ENCODE data around the gene ACACA.
"Not testable (repeated sequence)": the region's sequence is repeated elsewhere in the genome, so short reads cannot be mapped to it uniquely, and the experiment has no call there.

Gene ACACA

DNA sequence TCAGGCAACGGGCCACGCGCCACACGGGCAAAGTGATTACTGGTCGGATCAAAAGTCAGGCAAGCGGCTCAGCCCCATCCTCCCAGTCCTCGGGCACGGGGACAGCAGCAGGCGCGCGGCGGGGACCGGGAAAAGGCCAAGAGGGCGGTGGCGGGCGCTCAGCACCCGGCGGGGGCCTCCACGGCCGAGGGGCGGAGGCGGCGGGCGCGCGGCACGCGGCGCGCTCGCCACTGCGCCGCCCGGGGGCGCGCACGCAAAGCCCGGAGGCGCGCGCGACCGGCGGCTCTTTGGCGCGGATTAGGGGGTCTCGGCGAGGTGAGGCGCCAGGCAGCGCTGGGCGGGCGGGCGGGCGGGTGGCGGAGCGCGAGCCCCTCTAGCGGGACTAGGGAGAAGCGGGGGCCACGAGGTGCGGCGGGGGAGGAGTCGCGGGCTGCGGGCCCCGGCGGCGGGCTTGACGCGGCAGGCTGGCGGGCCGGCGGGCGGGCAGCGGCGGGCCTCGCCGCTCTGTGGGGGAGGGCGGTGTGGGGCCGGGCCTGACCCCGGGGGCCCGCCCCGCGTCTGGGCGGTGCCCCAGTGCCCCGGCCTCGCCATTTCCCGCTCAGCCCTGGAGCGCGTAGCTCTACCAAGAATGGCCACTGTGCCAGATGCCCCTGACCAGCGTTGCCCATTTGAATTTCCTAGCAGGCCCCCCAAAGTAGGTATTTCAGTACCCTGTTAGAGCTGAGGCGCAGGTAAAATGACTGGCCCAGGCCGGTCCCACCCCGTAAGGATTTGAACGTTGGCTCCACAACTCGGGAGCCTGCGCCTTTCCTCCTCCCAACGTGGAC lies at the start of gene ACACA, which contains the start of gene TADA2A:
TSS of gene ACACA (minus strand) at position 202 of the 827 bp plus-strand sequence. CDS start 537 bp downstream, outside the sequence.
TSS of gene TADA2A (plus strand) at position 252 of the 827 bp plus-strand sequence. CDS start 4,480 bp downstream, outside the sequence.
- ChIA-PET CTCF (interaction anchor here (0.6 kb wide), 1 partner anchor 43 kb away, joined by 3 read pairs; no protein-coding TSS in a partner anchor), POLR2A (interaction anchor here (0.6 to 2.1 kb wide), 17 partner anchors 10 to 861 kb away, joined by 3 to 10 read pairs (median 5); partner anchors contain the start of gene DUSP14)
- TF ChIP-seq L3MBTL2 (conservative IDR thresholded peaks at IDR 0.05) (peak; percentile 71), HDGF (IDR thresholded peaks at IDR 0.05; ENCODE audit: borderline replicate concordance) (no peak), BHLHE40 (IDR thresholded peaks at IDR 0.05; ENCODE audit: borderline replicate concordance) (no peak), SUZ12 (IDR thresholded peaks at IDR 0.05) (no peak), FOXM1 (IDR thresholded peaks at IDR 0.05; ENCODE audit: borderline replicate concordance) (no peak), FOXK2 (IDR thresholded peaks at IDR 0.05) (no peak)
- peak; percentile 82 for DNase-seq (ENCODE audit: extremely low spot score)

DNA sequence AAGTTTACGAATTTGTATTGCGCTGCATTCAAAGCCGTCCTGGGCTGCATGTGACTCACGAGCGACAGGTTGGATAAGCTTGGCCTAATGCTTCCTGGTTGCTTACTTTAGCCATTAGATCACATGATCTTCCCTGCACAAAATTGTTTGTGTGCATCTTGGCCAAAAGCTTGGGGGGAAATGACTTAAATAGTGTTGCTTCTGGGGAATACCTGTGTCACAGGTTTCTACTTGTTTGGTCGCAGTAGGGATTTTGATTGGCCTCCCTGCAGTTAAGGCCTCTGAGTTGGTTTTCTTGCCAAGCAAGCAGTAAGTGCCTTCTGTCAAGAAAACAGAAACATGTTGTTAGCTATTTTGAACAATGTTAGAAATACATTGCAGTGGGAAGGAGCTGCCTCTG lies 43.5 kb upstream of the ACACA start:
- ChIA-PET POLR2A (no interaction called here), CTCF (no interaction called here)
- no peak for DNase-seq (ENCODE audit: extremely low spot score)
- TF ChIP-seq CTBP1 (IDR thresholded peaks at IDR 0.05; ENCODE audit: borderline replicate concordance) (no peak), FOXK2 (IDR thresholded peaks at IDR 0.05) (no peak), SUZ12 (IDR thresholded peaks at IDR 0.05) (no peak), NFRKB (IDR thresholded peaks at IDR 0.05) (no peak), FOXM1 (IDR thresholded peaks at IDR 0.05; ENCODE audit: borderline replicate concordance) (no peak)

DNA sequence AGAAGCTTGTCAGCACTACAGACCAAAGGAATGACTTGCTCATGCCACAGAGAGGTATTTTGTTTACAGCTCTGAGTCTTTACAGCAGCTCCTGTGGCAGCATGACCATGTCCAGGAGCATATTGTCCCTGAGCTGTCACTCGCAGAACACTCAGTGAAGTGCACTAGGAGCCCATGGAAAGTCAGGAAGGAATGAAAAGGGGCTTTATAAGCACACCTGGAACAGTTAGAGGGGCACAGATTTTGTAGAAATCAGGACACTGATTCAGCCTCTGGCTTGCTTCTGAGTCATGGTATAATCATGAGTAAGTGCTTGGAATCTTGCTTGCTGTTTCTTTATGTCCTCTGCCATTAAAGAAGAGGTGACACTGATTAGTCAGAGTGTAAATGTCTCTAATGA lies 41.0 kb upstream of the ACACA start:
- DNase-seq (ENCODE audit: extremely low spot score): no peak
- ChIA-PET CTCF (no interaction called here), POLR2A (no interaction called here)
- TF ChIP-seq L3MBTL2 (conservative IDR thresholded peaks at IDR 0.05): no peak
- no peak for TF ChIP-seq TARDBP (IDR thresholded peaks at IDR 0.05)
- no peak for TF ChIP-seq LEF1 (IDR thresholded peaks at IDR 0.05; ENCODE audit: borderline replicate concordance)
- TF ChIP-seq HDGF (IDR thresholded peaks at IDR 0.05; ENCODE audit: borderline replicate concordance): no peak
- TF ChIP-seq CTBP1 (IDR thresholded peaks at IDR 0.05; ENCODE audit: borderline replicate concordance): no peak

DNA sequence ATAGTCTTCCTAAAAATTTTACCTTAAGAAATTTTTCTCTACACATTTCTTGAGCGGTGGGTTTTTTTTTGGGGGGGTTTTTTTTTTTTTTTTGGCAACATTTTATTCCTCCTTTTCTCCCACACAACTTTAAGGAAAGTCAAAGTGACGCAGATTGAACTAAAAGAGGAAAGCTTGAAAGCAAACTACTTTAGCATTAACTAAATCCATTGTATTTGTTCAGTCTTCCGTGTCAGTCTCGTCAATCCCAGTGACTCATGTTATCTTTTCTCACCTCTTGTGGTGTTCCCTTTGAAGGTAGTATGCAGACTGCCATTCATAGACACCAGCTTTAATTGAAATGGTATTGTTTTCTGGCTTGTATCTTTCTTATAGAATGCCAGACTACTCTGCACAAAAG lies 39.4 kb upstream of the ACACA start:
- POLR2A ChIA-PET: no interaction called here
- CTCF ChIA-PET: no interaction called here
- no peak for DNase-seq (ENCODE audit: extremely low spot score)
- TF ChIP-seq NFRKB (IDR thresholded peaks at IDR 0.05) (no peak), FOXM1 (IDR thresholded peaks at IDR 0.05; ENCODE audit: borderline replicate concordance) (no peak), ZNF384 (IDR thresholded peaks at IDR 0.05) (no peak), L3MBTL2 (conservative IDR thresholded peaks at IDR 0.05) (no peak), CTBP1 (IDR thresholded peaks at IDR 0.05; ENCODE audit: borderline replicate concordance) (no peak), SUZ12 (IDR thresholded peaks at IDR 0.05) (no peak), FOXK2 (IDR thresholded peaks at IDR 0.05) (no peak), SP1 (IDR thresholded peaks at IDR 0.05) (no peak), TARDBP (IDR thresholded peaks at IDR 0.05) (no peak), ARNT (IDR thresholded peaks at IDR 0.05) (no peak), HDGF (IDR thresholded peaks at IDR 0.05; ENCODE audit: borderline replicate concordance) (no peak), BHLHE40 (IDR thresholded peaks at IDR 0.05; ENCODE audit: borderline replicate concordance) (no peak), ELF4 (IDR thresholded peaks at IDR 0.05) (no peak), LEF1 (IDR thresholded peaks at IDR 0.05; ENCODE audit: borderline replicate concordance) (no peak), FOXA1 (IDR thresholded peaks at IDR 0.05) (no peak)
- TF ChIP-seq, protein P1, sequence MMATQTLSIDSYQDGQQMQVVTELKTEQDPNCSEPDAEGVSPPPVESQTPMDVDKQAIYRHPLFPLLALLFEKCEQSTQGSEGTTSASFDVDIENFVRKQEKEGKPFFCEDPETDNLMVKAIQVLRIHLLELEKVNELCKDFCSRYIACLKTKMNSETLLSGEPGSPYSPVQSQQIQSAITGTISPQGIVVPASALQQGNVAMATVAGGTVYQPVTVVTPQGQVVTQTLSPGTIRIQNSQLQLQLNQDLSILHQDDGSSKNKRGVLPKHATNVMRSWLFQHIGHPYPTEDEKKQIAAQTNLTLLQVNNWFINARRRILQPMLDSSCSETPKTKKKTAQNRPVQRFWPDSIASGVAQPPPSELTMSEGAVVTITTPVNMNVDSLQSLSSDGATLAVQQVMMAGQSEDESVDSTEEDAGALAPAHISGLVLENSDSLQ (IDR thresholded peaks at IDR 0.05): no peak

DNA sequence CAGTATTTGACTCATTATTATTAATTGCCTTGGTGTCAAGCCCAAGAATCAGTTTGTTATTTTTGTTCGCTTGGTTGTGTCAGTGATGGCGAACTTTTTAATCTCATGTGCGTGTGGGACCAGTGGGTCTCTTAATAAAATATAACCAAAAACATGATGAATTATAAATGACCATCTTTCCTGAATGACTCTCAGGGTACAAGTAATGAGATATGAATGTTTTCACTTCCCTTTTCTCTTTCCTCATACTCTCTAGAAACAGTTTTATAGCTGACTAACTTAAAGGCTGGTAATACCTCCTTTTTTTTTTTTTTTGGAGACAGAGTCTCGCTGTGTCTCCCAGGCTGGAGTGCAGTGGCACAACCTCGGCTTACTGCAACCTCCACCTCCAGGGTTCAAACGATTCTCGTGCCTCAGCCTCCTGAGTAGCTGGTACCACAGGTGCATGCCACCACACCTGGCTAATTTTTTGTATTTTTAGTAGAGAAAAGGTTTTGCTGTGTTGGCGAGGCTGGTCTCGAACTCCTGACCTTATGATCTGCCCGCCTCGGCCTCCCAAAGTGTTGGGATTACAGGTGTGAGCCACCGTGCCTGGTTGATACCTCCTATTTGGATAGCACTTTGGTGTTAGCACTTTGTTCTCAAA lies 34.9 kb upstream of the ACACA start:
- POLR2A ChIA-PET; DNase-seq (ENCODE audit: extremely low spot score); CTCF ChIA-PET: not testable (repeated sequence)

DNA sequence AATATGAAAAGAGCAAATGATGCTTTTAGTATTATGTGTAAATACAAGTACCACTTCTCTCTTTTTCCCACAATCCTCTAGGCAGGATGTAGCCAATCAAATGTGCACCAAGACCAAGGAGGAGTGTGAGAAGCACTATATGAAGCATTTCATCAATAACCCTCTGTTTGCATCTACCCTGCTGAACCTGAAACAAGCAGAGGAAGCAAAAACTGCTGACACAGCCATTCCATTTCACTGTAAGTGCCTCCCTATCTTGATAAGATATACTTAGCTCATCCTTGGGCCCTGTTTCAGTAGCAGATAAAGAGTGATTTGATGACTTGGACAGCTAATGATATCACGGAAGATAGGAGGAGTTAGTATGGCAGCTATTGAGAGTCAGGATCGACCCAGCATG lies 33.8 kb upstream of the ACACA start:
- DNase-seq (ENCODE audit: extremely low spot score): no peak
- CTCF ChIA-PET: no interaction called here
- POLR2A ChIA-PET: no interaction called here
- TF ChIP-seq FOXA1 (IDR thresholded peaks at IDR 0.05) (no peak), HDGF (IDR thresholded peaks at IDR 0.05; ENCODE audit: borderline replicate concordance) (no peak), FOXK2 (IDR thresholded peaks at IDR 0.05) (no peak), SP1 (IDR thresholded peaks at IDR 0.05) (no peak), L3MBTL2 (conservative IDR thresholded peaks at IDR 0.05) (no peak), TARDBP (IDR thresholded peaks at IDR 0.05) (no peak), LEF1 (IDR thresholded peaks at IDR 0.05; ENCODE audit: borderline replicate concordance) (no peak), FOXM1 (IDR thresholded peaks at IDR 0.05; ENCODE audit: borderline replicate concordance) (no peak), NFRKB (IDR thresholded peaks at IDR 0.05) (no peak), SUZ12 (IDR thresholded peaks at IDR 0.05) (no peak), ARNT (IDR thresholded peaks at IDR 0.05) (no peak), CTBP1 (IDR thresholded peaks at IDR 0.05; ENCODE audit: borderline replicate concordance) (no peak), ZNF384 (IDR thresholded peaks at IDR 0.05) (no peak)
- TF ChIP-seq, protein P1 (IDR thresholded peaks at IDR 0.05): no peak

DNA sequence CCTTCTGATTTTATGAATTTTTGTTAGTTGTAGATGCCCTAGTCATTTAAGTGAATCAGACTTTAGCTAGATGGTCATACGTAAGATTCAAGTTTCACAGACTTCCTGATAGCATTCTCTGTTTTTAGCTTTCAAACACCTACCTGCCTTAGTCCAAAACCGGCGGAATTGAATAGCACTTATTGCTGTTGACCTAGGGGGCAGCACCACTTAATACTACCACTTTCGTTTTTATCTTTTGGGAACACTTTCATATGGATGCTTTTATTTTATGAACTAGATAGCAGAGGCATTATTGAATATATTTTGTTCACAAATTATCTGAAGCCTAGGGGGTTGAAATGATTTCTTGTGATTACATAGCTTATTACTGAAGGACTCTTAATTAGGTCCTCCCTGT lies 31.5 kb upstream of the ACACA start:
- no peak for DNase-seq (ENCODE audit: extremely low spot score)
- no peak for TF ChIP-seq LEF1 (IDR thresholded peaks at IDR 0.05; ENCODE audit: borderline replicate concordance)
- TF ChIP-seq ELF4 (IDR thresholded peaks at IDR 0.05): no peak
- no peak for TF ChIP-seq BHLHE40 (IDR thresholded peaks at IDR 0.05; ENCODE audit: borderline replicate concordance)
- no peak for TF ChIP-seq HDGF (IDR thresholded peaks at IDR 0.05; ENCODE audit: borderline replicate concordance)
- TF ChIP-seq ZNF384 (IDR thresholded peaks at IDR 0.05): no peak
- TF ChIP-seq, protein P1 (IDR thresholded peaks at IDR 0.05): no peak
- TF ChIP-seq FOXA1 (IDR thresholded peaks at IDR 0.05): no peak
- TF ChIP-seq SUZ12 (IDR thresholded peaks at IDR 0.05): no peak
- no peak for TF ChIP-seq L3MBTL2 (conservative IDR thresholded peaks at IDR 0.05)
- POLR2A ChIA-PET: no interaction called here
- CTCF ChIA-PET: interaction anchor here (0.6 to 0.9 kb wide), 3 partner anchors 18 to 124 kb away, joined by 3 to 5 read pairs (median 3); no protein-coding TSS in a partner anchor

Data from HEK293T (cell line).